Mucosa of gallbladder (tissue), 1 donor: ENCODE measurements around the gene WDR83. TPM values are rescaled to one million over a fixed set of nuclear protein-coding genes. Genes with fewer than 3 reads are reported as not detected.
"Not testable (repeated sequence)": the region's sequence is repeated elsewhere in the genome, so short reads cannot be mapped to it uniquely, and the experiment has no call there.

ENCODE experiments used
- DNase-seq: peaks from one replicate; pipeline ENCODE4 v3.0.0-alpha.2; 2020; ENCODE audit warnings: low spot score
- total RNA-seq: library from RNA; stranded (reverse); gene quantifications from one replicate; pipeline ENCODE4 v1.2.1, GENCODE V29; 2021
- donor health status: DM: no; HTN: no; CAD: no.

Gene WDR83
- total RNA-seq, 1 donor from 2014 or later: 14.5 TPM

GRCh38 chr19:12656899-12657571, 9.6 kb upstream of the WDR83 start:
- no peak for DNase-seq

- no peak for DNase-seq
These were observed 8.6 kb upstream of the WDR83 start for GRCh38 chr19:12657966-12658365.

- no peak for DNase-seq
These were observed 5.6 kb upstream of the WDR83 start for GRCh38 chr19:12660980-12661379.

GRCh38 chr19:12664406-12665280, 2.0 kb upstream of the WDR83 start:
- no peak for DNase-seq

- DNase-seq: peak; percentile 52
These were observed 1.4 kb upstream of the WDR83 start for GRCh38 chr19:12665281-12665573.

- no peak for DNase-seq
These were observed 839 bp upstream of the WDR83 start for GRCh38 chr19:12665671-12666264.

- DNase-seq: no peak
These were observed 1.2 kb downstream of the WDR83 start for GRCh38 chr19:12667731-12668302.

GRCh38 chr19:12668346-12668745, 1.7 kb downstream of the WDR83 start:
- DNase-seq: no peak

- peak; percentile 29 for DNase-seq
These were observed 2.3 kb downstream of the WDR83 start for GRCh38 chr19:12668932-12669269.

- DNase-seq: peak; percentile 79
These were observed 2.9 kb downstream of the WDR83 start for GRCh38 chr19:12669270-12670158.

GRCh38 chr19:12670159-12670928, 3.7 kb downstream of the WDR83 start:
- no peak for DNase-seq

GRCh38 chr19:12672744-12673143, 6.1 kb downstream of the WDR83 start:
- DNase-seq: no peak

GRCh38 chr19:12675399-12675798, 8.8 kb downstream of the WDR83 start:
- no peak for DNase-seq

GRCh38 chr19:12675940-12676339, 9.3 kb downstream of the WDR83 start:
- no peak for DNase-seq

- peak; percentile 81 for DNase-seq
These were observed 9.8 kb downstream of the WDR83 start for GRCh38 chr19:12676384-12676792.

- DNase-seq: no peak
These were observed 10.3 kb downstream of the WDR83 start for GRCh38 chr19:12676928-12677327.

- DNase-seq: not testable (repeated sequence)
These were observed 11.4 kb downstream of the WDR83 start for GRCh38 chr19:12678039-12678438.

- DNase-seq: no peak
These were observed 13.4 kb downstream of the WDR83 start for GRCh38 chr19:12680034-12680433.

GRCh38 chr19:12681074-12681987, 14.7 kb downstream of the WDR83 start, which contains the start of gene DHPS:
TSS of gene DHPS (minus strand) at chr19:12681880. CDS start at chr19:12681766, 114 bp downstream.
- DNase-seq: peak; percentile 97

GRCh38 chr19:12685831-12686230, 19.2 kb downstream of the WDR83 start:
- no peak for DNase-seq
